Sigmoid colon (tissue), 4 donors: Measurements from ENCODE around the gene AUTS2.

Experiments
- EP300 ChIP-seq, 4 donors: sonication (generic); formaldehyde crosslinking; IDR thresholded peaks; one replicate each; pipeline ENCODE4 v1.6.1; 2017; ENCODE audit warnings: antibody characterized with exemption in 4 of 4
- POLR2A ChIP-seq, 2 donors: fragments of 450-650 bp; IDR thresholded peaks; one replicate each; pipeline ENCODE4 v1.6.1; 2016; ENCODE audit warnings: antibody characterized with exemption in 2 of 2, mild to moderate bottlenecking in 2 of 2, moderate library complexity in 2 of 2
- POLR2AphosphoS5 ChIP-seq, 4 donors: sonication (generic); formaldehyde crosslinking; IDR thresholded peaks; one replicate each; pipeline ENCODE4 v1.6.1; 2017; ENCODE audit warnings: antibody characterized with exemption in 4 of 4
- TF ChIP-seq, protein P1 (sequence below), 4 experiments: fragments of 450-650 bp in 3 of 4; fragments of 200-600 bp in 1 of 4; IDR thresholded peaks; one replicate each; pipeline ENCODE4 v1.5.1; 2016 to 2019; ENCODE audit warnings: antibody characterized with exemption in 4 of 4, mild to moderate bottlenecking in 3 of 4, moderate library complexity in 2 of 4

GRCh38 chr7:70574314-70574834 is 976.1 kb downstream of the AUTS2 start:
- no peak for TF ChIP-seq EP300 (IDR thresholded peaks at IDR 0.05)
- TF ChIP-seq POLR2A (IDR thresholded peaks at IDR 0.05) = no peak
- TF ChIP-seq, protein P1, sequence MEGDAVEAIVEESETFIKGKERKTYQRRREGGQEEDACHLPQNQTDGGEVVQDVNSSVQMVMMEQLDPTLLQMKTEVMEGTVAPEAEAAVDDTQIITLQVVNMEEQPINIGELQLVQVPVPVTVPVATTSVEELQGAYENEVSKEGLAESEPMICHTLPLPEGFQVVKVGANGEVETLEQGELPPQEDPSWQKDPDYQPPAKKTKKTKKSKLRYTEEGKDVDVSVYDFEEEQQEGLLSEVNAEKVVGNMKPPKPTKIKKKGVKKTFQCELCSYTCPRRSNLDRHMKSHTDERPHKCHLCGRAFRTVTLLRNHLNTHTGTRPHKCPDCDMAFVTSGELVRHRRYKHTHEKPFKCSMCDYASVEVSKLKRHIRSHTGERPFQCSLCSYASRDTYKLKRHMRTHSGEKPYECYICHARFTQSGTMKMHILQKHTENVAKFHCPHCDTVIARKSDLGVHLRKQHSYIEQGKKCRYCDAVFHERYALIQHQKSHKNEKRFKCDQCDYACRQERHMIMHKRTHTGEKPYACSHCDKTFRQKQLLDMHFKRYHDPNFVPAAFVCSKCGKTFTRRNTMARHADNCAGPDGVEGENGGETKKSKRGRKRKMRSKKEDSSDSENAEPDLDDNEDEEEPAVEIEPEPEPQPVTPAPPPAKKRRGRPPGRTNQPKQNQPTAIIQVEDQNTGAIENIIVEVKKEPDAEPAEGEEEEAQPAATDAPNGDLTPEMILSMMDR (IDR thresholded peaks at IDR 0.05) = no peak
- TF ChIP-seq POLR2AphosphoS5 (IDR thresholded peaks at IDR 0.05) = no peak
